Epidermal melanocyte (primary cell): ENCODE measurements around the gene UBR2.
A peak's percentile ranks its signal among the peaks of the same experiment; 100 is the strongest.
"Not testable (repeated sequence)": the region's sequence is repeated elsewhere in the genome, so short reads cannot be mapped to it uniquely, and the experiment has no call there.

ENCODE experiments used
- DNase-seq: peaks from one replicate; pipeline ENCODE4 v3.0.0; 2011; ENCODE audit warnings: low spot score; ENCODE audit not compliant: insufficient read length

UBR2 gene

DNA sequence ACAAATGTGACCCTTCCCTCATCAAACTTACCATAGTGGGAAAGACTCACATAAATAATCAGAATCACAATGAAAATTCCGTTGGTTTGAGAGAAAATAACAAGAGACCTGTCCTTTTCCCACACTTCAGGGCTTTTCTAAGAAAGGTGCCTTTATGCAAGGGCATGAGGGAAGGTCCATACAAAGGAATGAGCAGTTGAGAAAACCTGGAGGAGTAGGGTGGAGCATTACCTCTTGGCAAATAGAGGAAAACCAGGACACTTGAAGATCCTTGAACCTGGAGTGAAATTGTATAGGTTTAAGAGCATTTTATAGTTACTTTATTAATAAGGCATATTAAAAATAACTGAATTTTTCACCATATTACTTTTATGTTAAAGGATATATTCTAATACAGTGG, 54.3 kb downstream of the UBR2 start:
- no peak for DNase-seq

DNA sequence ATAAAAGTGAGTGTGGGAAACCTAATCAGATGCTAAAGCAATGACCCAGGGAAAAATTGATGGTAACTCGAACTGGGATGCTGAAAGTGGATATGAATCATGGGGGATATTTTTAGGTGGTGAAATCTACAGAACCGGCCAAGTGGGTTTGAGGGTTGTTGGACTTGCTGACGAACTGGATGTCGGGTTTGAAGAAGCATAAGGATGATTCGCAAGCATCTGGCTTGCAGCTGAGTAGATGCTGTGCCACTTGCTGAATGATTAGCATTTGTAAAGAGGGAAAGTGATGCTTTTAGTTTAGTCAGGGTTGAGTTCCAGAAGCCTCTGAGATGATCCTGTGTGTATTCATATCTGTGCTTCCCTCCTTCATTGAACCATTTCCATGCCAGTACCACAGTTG, 54.9 kb downstream of the UBR2 start:
- DNase-seq: no peak

DNA sequence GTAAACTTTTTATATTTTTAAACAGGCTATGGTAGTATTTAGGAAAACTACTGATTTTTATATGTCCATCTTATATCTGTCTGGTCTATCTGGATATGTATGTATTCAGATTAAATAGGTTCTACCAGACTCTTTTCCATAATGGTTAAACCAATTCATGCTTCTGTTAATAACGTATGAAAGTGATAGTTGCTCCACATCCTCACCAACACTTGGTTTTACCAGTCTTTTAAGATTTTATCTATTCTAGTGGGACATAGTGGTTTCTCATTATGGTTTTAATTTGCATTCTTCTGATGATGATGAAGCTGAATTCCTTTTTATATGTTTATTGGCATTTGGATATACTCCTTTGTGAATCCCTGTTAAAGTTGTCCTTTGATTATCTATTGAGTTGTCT, 56.1 kb downstream of the UBR2 start:
- no peak for DNase-seq

DNA sequence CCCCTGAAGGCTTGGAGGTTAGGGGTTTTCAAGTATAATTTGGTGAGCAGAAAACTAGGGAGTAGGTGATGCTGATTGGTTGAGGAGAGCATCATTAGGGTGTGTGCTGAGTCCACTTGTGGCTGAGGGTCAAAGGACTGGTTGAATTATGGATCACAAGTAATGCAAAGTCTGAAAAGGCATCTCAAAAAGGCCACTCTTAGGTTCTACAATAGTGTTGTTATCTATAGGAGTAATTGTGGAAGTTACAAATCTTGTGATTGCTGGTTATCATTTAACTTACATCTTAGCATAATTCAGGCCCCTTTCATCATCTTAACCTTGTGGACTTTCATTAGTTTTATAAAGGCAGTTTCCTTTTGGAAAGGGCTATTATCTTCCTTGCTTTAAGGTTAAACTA, 60.8 kb downstream of the UBR2 start:
- no peak for DNase-seq

DNA sequence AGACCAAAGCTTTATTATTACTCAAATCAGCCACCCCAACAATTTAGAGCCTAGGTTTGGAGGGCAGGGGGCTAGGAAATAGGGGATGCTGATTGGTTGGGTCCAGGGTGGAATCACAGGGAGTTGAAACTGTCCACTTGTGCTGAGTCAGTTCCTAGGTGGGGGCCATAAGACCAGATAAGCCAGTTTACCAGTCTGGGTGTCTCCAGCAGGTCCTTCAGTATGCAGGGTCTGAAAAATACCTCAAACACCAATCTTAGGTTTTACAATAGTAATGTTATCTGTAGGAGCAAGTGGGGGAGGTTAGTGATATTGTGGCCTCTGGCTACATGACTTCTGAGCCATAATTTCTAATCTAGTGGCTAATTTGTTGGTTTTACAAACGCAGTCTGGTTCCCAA, 63.2 kb downstream of the UBR2 start:
- no peak for DNase-seq

DNA sequence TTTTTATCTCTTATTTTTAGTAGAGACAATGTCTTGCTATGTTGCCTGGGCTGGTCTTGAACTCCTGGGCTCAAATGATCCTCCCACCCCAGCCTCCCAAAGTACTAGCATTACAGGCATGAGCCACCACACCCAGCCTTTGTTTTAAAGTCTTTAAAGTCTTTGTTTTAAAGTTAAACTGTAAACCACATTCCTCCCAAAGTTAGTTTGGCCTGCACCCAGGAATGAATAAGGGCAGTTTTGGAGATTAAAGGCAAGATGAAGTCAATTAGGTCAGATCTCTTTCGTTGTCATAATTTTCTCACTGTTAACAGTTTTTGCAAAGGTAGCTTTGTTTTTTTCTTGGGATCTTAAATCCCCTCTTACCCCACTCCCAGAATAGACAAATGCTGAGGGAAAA, 63.8 kb downstream of the UBR2 start:
- DNase-seq: no peak

DNA sequence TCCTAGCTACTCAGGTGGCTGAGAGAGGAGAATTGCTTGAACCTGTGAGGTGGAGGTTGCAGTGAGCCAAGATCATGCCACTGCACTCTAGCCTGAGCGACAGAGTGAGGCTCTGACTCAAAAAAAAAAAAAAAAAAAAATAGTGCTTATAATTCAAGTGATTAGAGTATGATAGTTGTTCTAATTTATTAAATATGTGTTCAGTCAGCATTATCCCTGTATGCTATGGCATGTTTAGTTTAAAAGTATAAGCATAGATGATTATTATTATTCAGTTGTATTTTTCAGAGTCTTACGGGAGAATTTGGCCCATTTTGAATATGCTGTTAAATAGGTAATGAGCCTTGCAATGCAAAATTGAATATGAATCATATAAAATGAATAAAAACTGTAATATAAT, 64.8 kb downstream of the UBR2 start:
- no peak for DNase-seq

DNA sequence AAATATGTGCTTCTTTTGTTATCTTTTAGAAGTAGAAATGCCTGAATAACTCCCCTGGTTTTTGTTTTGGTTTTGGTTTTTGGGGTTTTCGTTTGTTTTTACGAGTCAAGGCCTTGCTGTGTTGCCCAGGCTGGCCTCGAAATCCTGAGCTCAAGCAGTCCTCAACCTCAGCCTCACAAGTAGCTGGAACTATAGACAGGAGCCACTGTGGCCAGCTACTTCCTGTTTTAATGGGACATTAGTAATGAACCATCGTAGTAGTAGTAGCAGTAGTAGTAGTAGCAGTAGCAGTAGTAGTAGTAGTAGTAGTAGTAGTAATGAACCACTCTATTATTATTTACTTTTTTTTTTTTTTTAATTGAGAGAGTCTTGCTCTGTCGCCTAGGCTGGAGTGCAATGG, 66.0 kb downstream of the UBR2 start:
- DNase-seq: no peak

DNA sequence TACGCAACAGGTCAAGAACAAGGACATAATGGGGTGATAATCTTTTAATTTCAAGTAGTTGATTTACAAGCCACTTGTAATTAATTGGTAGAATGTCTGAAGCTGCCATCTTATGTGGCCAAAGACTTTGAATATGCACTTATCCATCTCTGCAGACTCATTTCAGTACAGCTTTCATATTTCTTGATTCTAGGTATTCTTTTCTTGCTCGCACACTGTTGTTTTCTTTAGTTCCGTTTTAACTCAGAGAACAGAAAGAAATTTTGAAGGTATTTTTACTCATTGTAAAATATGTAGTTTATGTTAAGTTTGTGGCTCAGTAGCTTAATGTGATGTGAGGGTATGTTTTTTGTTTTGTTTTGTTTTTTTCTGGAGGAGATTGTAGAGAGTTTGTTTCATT, 73.9 kb downstream of the UBR2 start:
- DNase-seq: no peak

DNA sequence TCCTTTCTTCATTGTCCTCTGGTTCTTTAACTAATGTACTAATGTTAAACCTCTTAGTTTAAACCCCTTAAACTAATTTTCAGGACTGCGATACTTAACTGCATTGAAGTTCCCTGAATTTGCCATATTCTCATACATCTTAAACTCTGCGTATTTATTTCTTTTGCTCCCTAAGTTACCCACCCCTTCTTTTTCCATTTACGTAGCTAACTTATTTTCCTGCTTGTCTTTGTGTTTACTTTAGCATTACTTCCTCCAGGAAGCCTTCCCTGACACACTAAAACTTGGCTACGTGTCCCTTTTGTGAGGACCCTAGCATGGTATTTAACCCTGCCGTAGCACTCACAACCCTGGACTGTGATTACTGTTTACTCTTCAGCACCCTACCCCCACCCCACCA, 79.0 kb downstream of the UBR2 start:
- DNase-seq: no peak

DNA sequence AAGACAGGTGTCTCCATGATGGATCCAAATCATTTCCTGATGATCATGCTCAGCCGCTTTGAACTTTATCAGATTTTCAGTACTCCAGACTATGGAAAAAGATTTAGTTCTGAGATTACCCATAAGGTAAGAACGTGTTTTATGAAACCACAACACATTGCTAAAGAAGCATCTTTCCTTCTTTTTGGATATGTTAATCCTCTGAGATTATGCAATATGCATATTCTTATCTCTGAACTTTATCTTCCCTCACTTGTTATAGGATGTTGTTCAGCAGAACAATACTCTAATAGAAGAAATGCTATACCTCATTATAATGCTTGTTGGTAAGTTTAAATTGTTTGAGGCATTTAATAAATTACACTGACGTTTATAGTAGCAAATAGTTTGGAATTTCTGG, 80.4 kb downstream of the UBR2 start:
- no peak for DNase-seq

DNA sequence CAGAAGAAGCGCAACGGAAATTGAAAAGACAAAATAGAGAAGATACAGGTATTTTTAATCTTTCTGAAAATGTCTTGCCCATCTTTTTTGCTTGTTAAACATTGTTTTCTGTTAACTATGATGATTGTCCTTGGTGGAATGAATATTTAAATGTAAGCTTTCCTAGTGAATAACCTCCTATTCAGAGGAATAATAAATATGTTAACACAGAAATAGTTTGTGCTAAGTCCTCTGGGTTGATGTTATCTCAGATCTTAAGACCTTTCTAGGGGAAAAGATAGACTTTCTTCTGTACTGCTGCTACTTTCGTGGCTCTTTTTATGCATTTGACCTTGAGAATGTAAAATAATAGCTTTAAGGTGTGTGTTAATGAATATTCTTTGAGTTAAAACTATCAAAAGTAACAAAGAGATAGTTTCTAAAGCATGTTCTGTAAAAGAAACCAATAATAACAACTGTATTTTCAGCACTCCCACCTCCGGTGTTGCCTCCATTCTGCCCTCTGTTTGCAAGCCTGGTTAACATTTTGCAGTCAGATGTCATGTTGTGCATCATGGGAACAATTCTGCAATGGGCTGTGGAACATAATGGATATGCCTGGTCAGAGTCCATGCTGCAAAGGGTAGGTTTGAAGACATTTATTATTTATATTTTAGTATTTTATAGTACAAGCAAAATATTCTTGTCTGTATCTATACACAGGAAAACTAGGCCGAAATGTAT, 88.4 kb downstream of the UBR2 start:
- DNase-seq: no peak

DNA sequence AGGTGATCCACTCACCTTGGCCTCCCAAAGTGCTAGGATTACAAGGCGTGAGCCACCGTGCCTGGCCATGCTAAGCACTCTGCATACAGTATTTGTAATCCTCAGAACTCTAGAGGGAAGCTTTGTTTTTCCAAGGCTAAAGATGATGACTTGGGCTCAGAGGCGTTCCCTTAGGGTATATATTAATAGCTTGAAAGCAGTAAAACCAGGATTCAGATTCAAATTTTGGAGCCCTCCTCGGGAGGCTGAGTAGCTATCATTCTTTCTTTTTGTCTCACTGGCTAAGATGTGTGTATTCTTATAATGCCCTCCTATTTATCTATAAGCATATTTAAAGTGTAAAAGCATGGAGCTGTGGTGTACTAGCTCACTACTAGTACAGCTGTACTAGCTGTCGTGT, 90.0 kb downstream of the UBR2 start:
- DNase-seq: no peak

DNA sequence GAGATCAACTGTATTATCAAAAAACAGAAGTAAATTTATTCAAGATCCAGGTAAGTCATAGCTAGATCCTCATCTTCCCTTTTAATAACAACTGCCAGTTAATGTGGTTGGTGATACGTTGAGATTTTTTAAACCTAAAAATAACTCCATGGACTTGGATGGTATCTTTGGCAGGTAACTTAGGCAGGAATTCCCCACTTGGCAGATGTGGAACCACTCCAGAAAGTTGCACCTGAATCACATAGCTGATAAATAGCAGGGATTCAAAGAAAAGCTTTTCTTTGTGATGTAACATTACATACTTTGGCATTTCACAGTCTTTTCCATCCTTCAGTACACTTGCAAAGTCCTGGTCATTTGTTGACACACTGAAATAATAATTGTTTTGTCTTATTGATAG, 96.0 kb downstream of the UBR2 start:
- DNase-seq: no peak

DNA sequence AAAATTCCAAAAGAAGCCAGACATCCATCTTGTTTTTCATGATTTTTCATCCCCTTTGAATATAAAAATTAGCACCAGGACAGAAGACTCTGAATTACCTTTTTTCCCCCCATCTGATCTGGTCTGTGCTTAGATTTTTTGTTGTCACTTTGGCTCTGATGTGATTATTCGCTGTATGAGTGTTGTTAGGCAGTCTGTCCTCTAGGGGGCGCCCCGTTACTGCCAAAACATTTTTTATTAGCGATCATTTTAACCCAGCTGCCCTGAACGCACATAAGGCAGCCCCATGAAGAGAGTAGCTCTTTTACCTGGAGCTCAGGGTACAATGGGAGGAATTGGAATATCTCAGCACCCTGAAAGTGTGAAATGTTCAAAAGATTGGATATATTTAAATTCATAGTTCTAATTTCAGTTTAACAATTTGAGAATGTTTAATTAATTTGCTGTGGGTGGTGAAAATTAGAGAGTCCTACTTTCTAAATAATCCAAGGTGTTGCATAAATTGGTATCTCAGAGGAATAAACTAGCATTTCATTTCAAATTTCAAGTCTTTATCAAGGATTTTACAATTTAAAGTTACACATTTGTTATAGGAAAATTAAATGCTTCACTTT, 97.8 kb downstream of the UBR2 start:
- DNase-seq: peak; percentile 19

DNA sequence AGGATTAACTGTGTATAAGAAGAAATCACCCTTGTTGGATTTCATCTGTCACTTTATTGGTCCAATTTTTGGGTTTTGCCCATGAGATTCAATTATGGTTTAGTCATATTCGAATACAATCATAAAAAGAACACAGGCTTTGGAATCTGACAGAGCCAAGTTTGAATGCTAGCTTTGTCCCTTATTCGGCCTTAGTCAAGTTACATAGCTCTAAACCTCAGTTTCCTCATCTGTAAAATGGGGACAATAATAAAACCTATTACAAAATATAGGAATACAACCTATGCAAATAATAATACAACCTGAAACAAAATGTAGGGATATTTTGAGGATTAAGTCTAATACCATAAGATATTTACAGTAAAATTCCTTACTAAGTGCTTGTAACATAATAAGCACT, 100.9 kb downstream of the UBR2 start:
- no peak for DNase-seq

DNA sequence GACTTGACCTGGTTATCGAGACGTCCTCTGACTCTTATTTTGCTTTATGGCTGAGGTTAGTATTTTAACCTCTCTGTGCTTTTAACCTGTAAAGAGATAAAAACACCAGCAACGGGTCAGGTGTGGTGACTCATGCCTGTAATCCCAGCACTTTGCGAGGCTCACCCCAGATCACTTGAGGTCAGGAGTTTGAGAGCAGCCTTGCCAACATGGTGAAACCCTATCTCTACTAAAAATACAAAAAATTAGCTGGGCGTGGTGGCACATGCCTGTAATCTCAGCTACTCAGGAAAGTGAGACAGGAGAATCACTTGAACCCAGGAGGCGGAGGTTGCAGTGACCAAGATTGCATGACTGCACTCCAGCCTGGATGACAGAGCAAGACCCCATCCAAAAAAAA, 110.5 kb downstream of the UBR2 start:
- not testable (repeated sequence) for DNase-seq

DNA sequence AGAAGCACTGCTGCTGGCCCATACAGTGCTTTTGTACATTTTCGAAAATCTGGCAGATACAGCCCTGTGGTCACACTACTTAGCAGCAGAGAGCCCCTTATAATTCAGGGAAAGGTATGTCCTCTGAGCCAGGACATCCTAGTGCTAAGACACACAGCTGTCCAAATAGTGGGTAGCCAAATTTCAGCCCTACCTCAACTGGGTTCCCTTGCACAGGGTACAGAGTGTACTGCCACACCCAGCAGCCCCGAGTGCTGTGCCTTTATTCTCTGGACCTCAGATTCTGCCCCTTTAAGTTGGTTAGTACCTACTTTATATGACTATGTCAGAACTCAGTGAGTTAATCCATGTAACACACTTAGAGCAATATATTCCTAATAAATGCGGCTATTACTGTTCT, 111.0 kb downstream of the UBR2 start:
- no peak for DNase-seq

DNA sequence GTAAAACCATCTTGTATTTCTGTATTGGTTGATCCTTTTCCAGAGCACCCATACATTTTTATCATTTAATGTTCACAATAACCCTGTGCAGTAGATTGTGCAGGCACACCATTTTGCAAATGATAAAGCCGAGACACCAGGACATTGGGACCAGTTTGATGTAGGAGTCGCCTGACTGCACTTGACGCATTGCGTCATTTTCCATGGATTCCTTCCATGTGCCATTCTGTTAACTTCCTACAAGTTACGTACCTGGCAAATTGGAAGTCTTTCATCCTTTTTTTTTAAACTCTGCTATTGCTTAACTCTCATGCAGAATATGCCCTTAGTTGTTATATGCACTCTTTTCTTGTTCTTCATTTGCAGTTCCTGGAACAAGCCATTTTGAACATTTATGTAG, 115.5 kb downstream of the UBR2 start:
- no peak for DNase-seq

DNA sequence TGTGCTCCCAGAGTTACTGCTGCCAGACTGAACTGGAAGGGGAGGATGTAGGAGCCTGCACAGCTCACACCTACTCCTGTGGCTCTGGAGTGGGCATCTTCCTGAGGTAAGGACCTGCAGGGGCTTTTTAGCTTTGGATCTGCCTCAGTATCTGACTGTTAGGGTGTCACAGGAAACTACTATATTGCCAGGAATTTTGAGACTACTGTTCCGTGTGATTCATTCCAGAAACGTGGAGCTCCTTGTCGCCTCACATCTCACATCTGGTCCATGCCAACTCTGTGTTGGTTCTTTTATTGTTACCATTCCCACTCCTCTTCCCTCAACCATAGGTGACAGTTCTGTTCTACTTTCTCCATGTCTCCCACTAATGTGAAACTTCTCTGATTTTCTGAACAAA, 124.5 kb downstream of the UBR2 start:
- no peak for DNase-seq

DNA sequence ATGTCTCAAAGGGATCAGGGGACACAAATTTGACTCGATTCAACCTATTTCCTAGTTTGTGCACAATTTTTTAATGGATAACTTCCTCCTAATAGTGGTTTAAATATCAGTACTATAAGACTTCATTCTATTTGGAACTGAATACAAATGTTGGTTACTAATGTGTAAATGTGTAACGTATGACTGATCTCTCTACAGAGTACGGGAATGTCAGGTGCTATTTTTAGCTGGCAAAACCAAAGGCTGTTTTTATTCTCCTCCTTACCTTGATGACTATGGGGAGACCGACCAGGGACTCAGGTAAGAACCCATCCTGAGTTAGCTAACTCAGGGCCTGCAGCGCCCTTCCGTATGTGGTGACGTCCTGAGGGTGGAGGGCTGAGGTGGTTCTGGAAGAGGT, 125.5 kb downstream of the UBR2 start:
- no peak for DNase-seq

DNA sequence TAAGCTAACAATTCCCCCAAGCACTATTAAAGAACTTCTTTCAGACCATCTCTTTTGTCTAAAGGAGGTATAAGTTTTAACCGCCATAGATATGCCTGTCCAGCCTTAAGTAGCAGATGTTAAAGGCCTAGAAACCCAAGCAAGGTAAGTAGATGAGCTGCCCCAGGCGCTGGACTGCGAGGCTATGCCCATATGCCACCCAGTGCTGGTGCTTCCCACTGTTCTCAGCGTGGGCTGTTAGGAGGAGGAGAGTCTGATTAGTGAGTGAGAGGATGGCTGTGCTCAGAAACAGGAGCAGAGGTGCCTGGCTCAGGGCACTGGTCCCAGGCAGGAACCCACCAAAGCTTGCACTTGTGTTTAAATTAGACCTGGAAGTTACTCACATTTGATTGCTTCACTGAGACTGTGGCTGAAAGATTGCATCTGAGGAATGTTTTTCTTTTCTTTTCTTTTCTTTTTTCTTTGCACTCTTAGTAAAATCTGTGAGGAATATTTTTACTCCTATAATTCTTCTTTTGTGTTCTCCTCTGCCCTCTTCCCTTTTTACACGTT, 126.4 kb downstream of the UBR2 start:
- DNase-seq: no peak

DNA sequence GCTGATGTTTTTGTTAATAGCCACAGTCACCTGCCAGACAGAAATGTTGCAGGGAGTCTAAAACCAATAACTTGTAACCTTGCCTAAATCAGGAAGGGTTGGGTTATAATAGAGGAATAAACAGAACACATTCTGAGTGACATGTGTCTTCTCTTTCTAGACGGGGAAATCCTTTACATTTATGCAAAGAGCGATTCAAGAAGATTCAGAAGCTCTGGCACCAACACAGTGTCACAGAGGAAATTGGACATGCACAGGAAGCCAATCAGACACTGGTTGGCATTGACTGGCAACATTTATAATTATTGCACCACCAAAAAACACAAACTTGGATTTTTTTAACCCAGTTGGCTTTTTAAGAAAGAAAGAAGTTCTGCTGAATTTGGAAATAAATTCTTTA, 127.0 kb downstream of the UBR2 start:
- DNase-seq: no peak
